Measurements from ENCODE around the gene GRAMD1B.

The GRAMD1B gene

DNA sequence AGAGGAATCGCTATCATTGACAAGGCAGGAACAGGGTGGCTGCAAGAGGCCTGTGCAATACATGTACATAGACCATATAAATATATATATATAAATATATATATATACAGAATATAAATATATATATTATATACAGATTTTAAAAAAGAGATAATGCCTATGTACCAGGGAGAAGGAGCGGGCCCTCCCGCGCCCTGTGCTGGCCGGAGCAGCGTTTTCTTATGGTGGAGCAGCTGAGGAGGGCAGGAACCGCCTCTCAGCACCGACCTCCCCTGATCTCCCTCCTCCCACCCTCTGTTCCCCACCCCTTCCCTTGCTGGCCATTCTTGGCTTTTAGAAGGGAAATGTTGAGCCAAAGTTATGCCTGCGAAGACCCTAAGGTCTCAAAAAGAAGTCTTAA lies 192.5 kb downstream of the GRAMD1B start:
- DNase-seq (ENCODE audit: low read depth), result no peak
- TF ChIP-seq, protein P1, sequence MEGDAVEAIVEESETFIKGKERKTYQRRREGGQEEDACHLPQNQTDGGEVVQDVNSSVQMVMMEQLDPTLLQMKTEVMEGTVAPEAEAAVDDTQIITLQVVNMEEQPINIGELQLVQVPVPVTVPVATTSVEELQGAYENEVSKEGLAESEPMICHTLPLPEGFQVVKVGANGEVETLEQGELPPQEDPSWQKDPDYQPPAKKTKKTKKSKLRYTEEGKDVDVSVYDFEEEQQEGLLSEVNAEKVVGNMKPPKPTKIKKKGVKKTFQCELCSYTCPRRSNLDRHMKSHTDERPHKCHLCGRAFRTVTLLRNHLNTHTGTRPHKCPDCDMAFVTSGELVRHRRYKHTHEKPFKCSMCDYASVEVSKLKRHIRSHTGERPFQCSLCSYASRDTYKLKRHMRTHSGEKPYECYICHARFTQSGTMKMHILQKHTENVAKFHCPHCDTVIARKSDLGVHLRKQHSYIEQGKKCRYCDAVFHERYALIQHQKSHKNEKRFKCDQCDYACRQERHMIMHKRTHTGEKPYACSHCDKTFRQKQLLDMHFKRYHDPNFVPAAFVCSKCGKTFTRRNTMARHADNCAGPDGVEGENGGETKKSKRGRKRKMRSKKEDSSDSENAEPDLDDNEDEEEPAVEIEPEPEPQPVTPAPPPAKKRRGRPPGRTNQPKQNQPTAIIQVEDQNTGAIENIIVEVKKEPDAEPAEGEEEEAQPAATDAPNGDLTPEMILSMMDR (IDR thresholded peaks at IDR 0.05; ENCODE audit: low read length, missing control alignments), result no peak
- no peak overlapping the region for H3K4me3 ChIP-seq (replicated peaks; ENCODE audit: low read depth, low read length)

DNA sequence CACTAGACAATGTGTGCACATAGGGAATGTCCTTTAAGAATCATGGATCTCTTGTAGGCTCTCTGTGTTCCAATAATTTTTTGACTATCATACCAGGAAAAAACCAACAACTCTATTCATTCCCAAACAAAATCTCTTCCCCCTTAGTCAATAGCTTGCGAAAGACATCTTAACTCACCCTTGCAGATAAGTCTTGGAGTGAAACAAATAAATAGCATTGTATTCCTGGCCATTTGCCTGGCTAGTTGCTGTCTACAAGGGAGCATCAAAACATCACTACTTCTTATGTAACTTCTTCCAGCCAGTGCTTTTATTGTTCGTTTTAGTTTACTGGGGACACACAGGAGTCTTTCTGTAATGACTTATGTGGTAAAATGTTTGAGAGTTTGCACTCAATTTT lies 194.9 kb downstream of the GRAMD1B start:
- TF ChIP-seq, protein P1 (IDR thresholded peaks at IDR 0.05; ENCODE audit: low read length, missing control alignments), result no peak

DNA sequence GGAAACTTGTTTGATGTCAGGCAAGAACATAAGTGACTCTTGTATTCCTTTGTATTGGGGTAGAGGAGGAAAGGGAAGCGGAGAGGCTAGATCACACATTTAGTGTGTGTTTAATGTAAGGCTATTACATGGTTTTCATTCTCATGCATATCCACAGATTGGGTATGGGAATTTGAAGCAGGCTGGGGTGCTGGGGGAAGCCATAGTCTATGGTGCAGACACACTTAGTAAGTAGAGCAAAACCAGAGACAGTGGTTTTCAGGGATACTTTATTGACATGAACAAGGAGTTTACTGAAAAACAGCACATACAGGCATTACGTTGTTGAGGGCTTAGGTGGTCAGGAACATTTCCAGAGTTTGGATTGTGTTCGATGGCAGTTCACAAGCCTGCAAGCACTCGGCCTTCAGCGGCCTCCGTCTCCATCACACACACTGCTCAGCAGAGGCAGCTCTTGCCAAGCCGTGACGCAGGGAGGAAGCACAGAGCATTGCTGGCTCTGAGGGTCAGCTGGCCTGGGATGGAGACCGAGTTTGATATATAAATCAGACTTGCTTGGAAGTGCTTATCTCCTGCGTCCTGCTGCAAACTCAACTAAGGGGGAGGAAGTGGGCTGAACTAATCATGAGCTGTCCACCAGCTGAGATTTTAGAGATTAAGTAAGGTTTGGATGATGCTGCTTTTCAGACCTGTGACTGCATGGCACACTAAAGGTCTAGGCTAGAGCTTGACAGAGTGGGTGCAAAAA lies 199.0 kb downstream of the GRAMD1B start:
- DNase-seq (ENCODE audit: low read depth), result peak; percentile 81
- TF ChIP-seq, protein P1 (IDR thresholded peaks at IDR 0.05; ENCODE audit: low read length, missing control alignments), result no peak
- no peak overlapping the region for H3K4me3 ChIP-seq (replicated peaks; ENCODE audit: low read depth, low read length)

More for the DNA sequence above, 194.9 kb downstream of the GRAMD1B start:
- H3K4me3 ChIP-seq (replicated peaks; ENCODE audit: low read depth, low read length), result no peak overlapping the region
- DNase-seq (ENCODE audit: low read depth), result peak; percentile 84

DNA sequence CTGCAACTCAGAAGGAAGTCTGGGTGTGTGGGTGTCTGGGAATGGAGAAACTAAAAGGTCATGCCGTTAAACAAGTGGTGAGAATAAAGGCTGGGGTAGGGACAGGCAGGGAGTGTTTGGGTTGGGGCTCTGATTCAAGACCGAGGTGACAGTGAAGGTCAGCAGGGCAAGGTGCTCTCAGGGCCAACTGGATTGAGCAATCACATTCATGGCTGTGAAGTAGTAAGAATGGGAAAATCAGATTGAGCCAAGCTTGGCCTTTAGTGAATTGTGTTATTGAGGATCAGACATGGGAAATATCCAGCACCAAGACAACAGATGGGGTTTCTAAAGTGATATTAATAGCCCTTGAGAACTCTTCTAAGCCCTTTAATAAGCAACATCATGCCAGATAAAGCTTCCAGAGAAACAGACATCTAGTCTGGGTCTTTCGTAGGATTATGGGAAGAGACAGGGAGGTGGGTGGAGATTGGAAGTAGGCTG lies 200.1 kb downstream of the GRAMD1B start:
- H3K4me3 ChIP-seq (replicated peaks; ENCODE audit: low read depth, low read length), result no peak overlapping the region
- TF ChIP-seq, protein P1 (IDR thresholded peaks at IDR 0.05; ENCODE audit: low read length, missing control alignments), result no peak
- DNase-seq (ENCODE audit: low read depth), result no peak

DNA sequence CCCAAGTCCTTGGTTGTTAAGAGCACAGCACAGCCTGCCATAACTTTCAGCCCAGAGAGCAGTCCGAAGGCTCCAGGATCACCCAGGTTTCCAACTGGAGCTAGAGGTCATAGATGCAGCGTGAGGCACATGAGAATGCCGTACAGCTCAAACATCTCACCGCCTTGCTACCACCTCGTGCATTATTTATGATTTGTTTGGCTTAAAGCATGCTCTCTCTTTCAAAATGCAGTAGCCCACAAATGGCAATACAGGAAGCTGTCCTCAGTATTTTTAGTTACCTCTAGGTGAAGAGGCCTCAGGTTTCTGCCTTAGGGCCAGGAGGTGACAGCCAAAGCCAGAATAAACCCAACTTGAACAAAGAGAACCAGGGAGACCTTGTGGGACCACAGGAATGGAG lies 210.0 kb downstream of the GRAMD1B start:
- TF ChIP-seq, protein P1 (IDR thresholded peaks at IDR 0.05; ENCODE audit: low read length, missing control alignments), result no peak
- no peak for DNase-seq (ENCODE audit: low read depth)
- no peak overlapping the region for H3K4me3 ChIP-seq (replicated peaks; ENCODE audit: low read depth, low read length)

DNA sequence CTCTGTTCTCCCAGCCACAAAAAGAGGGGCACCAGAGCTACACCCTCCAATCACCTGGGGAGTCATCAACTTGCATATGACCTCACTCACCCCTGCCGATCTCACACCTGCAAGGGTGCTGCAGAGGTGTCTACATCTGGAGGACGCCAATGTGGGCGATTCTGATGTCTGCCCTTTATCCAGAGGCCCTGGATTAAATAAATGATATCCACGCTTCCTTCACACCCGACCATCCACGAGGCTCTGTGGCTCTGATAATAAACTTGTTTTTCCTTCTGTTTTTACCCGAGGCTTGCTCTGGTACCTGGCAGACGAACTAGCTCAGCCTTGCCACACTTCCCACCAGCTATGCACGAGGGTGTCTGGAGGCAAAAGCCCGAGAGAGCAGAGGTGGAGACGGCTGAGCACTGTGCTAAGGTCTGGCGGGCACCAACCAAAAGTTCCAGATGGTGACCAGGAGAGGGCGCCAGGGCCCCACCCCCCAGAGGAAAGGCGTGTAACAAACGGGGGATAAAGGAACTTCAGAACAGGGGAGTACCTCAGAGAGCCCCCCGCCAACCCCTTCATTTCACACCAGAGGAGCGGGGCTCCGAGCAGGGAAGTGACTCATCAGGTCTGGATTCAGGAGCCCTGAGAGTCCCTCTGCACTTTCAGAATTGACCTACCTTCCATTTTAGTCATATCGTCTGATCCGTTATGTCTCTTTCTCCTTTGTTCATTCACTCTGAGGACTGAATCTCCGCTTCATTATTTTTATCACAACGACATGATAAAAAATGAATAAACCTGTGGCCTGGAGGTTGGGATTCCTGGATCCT lies 210.8 kb downstream of the GRAMD1B start:
- TF ChIP-seq, protein P1 (IDR thresholded peaks at IDR 0.05; ENCODE audit: low read length, missing control alignments), result peak; percentile 83
- H3K4me3 ChIP-seq (replicated peaks; ENCODE audit: low read depth, low read length), result no peak overlapping the region
- peak; percentile 45 for DNase-seq (ENCODE audit: low read depth)
